Measurements from ENCODE around the gene ARHGAP10.
"Not testable (repeated sequence)": the region's sequence is repeated elsewhere in the genome, so short reads cannot be mapped to it uniquely, and the experiment has no call there.

Gene ARHGAP10

DNA sequence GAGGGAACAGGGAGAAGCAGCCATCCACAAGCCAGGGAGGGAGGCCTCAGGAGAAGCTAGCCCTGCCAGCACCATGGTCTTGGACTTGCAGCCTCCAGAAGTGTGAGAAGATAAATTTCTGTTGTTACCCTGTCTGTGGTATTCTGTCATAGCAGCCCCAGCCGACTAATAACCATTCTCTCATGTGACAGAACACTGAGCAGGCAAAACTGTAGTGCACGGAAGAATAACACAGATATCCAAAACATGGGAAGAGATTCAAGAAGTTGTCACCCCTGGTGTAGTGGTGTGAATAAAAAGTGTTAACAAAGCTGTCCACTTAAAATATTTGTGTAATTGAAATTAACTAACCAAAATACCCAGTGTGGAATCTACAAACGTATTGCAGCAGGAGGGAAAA, 265.0 kb downstream of the ARHGAP10 start:
- Mint-ChIP-seq H3K9me3 (peaks cover 32% of the 10 kb centered on the region), H3K27me3 (ENCODE audit: low read depth, poor library complexity) (peaks cover 2% of the 10 kb centered on the region), H3K36me3 (ENCODE audit: low read depth) (peaks cover 44% of the 10 kb centered on the region), H3K27ac (no peak overlapping the region), H3K4me1 (peaks cover 5% of the 10 kb centered on the region), H3K4me3 (no peak overlapping the region)
- TF ChIP-seq, protein P1, sequence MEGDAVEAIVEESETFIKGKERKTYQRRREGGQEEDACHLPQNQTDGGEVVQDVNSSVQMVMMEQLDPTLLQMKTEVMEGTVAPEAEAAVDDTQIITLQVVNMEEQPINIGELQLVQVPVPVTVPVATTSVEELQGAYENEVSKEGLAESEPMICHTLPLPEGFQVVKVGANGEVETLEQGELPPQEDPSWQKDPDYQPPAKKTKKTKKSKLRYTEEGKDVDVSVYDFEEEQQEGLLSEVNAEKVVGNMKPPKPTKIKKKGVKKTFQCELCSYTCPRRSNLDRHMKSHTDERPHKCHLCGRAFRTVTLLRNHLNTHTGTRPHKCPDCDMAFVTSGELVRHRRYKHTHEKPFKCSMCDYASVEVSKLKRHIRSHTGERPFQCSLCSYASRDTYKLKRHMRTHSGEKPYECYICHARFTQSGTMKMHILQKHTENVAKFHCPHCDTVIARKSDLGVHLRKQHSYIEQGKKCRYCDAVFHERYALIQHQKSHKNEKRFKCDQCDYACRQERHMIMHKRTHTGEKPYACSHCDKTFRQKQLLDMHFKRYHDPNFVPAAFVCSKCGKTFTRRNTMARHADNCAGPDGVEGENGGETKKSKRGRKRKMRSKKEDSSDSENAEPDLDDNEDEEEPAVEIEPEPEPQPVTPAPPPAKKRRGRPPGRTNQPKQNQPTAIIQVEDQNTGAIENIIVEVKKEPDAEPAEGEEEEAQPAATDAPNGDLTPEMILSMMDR (IDR thresholded peaks at IDR 0.05): no peak
- DNase-seq: no peak

DNA sequence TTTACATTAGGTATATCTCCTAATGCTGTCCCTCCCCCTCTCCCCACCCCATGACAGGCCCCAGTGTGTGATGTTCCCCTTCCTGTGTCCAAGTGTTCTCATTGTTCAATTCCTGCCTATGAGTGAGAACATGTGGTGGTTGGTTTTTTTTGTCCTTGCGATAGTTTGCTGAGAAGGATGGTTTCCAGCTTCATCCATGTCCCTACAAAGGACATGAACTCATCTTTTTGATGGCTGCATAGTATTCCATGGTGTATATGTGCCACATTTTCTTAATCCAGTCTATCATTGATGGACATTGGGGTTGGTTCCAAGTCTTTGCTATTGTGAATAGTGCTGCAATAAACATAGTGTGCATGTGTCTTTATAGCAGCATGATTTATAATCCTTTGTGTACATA, 268.1 kb downstream of the ARHGAP10 start:
- not testable (repeated sequence) for H3K27me3 Mint-ChIP-seq (ENCODE audit: low read depth, poor library complexity); H3K27ac Mint-ChIP-seq; H3K4me1 Mint-ChIP-seq; H3K4me3 Mint-ChIP-seq; DNase-seq
- peaks cover 40% of the 10 kb centered on the region for H3K9me3 Mint-ChIP-seq
- H3K36me3 Mint-ChIP-seq (ENCODE audit: low read depth): peaks cover 58% of the 10 kb centered on the region

DNA sequence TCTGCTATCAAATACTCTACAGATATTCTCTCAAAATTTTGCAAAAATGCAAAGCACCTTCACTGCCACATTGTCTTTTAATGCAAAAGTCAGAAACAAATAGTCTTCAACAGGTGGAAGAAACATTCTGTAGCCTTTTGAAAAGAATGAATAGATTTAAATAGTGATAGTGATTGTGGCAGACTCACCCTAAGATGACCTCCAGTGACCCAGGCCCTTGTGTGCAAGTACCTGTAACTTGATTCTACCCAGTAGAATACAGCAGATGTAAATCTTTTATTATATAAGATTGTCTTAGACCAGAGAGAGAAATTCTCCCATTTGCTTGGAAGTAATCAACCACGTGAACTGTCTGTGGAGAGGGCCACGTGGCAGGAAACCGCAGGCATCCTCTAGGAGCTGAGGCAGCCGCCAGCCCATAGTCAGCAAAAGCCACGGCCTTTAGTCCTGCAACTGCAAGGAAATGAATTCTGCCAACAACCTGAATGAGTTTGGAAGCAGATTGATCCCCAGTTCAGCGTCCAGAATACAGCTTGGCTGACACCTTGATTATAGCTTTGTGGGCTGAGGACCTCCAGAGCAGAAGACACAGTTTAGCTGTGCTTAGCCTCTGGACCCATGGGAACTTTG, 272.5 kb downstream of the ARHGAP10 start:
- DNase-seq: no peak
- H3K9me3 Mint-ChIP-seq: peaks cover 34% of the 10 kb centered on the region
- peaks cover 22% of the 10 kb centered on the region for H3K4me1 Mint-ChIP-seq
- H3K27me3 Mint-ChIP-seq (ENCODE audit: low read depth, poor library complexity): peaks cover under 1% of the 10 kb centered on the region
- H3K36me3 Mint-ChIP-seq (ENCODE audit: low read depth): peaks cover 48% of the 10 kb centered on the region
- TF ChIP-seq, protein P1 (IDR thresholded peaks at IDR 0.05): no peak
- no peak overlapping the region for H3K4me3 Mint-ChIP-seq
- H3K27ac Mint-ChIP-seq: no peak overlapping the region

DNA sequence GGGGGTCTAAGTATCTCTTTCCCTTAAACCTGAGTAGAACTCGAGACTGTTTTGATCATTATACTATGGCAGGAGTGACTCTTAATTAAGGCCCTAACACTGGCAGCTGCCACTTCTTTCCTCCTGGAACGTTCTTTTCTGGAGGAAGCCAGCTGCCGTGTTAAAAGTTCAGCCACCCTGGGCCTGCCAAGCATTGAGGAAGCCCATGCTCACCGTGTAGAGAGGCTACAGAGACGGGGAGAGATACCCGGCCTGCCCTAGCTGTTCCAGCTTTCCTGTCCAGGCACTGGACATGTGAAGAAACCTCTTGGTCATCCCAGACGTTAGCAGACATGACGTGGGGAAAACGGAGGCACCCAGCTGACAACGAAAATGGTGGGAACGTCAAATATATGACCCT, 274.1 kb downstream of the ARHGAP10 start:
- no peak overlapping the region for H3K27ac Mint-ChIP-seq
- H3K9me3 Mint-ChIP-seq: peaks cover 19% of the 10 kb centered on the region
- H3K36me3 Mint-ChIP-seq (ENCODE audit: low read depth): peaks cover 35% of the 10 kb centered on the region
- TF ChIP-seq, protein P1 (IDR thresholded peaks at IDR 0.05): no peak
- H3K4me3 Mint-ChIP-seq: no peak overlapping the region
- no peaks in the 10 kb centered on the region for H3K27me3 Mint-ChIP-seq (ENCODE audit: low read depth, poor library complexity)
- H3K4me1 Mint-ChIP-seq: peaks cover 22% of the 10 kb centered on the region
- DNase-seq: no peak

DNA sequence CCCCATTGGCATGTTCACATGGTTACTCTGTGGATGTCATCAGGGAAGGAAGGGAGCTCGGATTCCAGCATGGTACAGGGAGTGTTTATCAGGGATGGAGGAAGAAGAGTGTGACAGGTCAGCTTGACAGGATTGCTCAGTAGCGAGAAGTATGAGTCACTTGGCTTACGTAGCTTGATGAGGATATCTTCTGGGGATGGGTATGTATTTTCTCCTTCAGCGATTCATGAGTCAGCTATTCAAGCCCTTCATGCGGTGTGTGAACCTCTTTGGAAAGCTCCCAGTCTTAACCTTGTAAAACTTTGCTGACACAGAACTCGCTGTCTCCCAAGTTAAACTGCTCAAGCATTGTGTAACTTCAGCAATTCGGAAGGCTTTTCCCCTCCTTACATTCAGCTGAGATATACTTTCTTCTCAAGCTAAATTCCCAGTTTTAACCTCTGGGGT, 275.4 kb downstream of the ARHGAP10 start:
- DNase-seq: no peak
- Mint-ChIP-seq H3K27ac (peak overlapping the region; percentile 55), H3K4me3 (peak overlapping the region; percentile 26)

DNA sequence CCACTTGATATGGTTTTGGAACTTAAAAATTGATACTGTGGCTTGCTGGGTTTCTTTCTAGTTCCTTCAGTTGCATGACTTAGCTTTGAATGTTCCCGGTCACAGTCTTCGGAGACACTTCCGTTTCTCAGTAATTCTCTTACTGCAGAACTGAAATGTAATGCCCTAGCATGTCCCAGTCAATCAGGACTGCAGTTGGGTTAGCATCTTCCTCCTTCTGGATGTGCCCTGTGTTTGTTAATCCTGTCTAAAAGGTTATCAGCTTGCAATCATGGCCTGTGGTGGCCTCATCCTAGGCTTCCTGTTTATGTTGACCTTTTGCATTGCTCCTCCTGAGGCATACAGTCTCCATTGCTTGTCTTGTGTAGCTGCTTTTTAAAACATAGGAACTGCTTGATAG, 275.9 kb downstream of the ARHGAP10 start:
- TF ChIP-seq, protein P1 (IDR thresholded peaks at IDR 0.05): no peak
- no peaks in the 10 kb centered on the region for H3K27me3 Mint-ChIP-seq (ENCODE audit: low read depth, poor library complexity)
- H3K27ac Mint-ChIP-seq: peak overlapping the region; percentile 95
- peaks cover 22% of the 10 kb centered on the region for H3K4me1 Mint-ChIP-seq
- peaks cover 27% of the 10 kb centered on the region for H3K36me3 Mint-ChIP-seq (ENCODE audit: low read depth)
- peaks cover 3% of the 10 kb centered on the region for H3K9me3 Mint-ChIP-seq
- no peak overlapping the region for H3K4me3 Mint-ChIP-seq
- DNase-seq: no peak

More for the DNA sequence above, 275.4 kb downstream of the ARHGAP10 start:
- peaks cover 22% of the 10 kb centered on the region for H3K4me1 Mint-ChIP-seq
- H3K27me3 Mint-ChIP-seq (ENCODE audit: low read depth, poor library complexity): no peaks in the 10 kb centered on the region
- H3K9me3 Mint-ChIP-seq: peaks cover 5% of the 10 kb centered on the region
- peaks cover 28% of the 10 kb centered on the region for H3K36me3 Mint-ChIP-seq (ENCODE audit: low read depth)
- TF ChIP-seq, protein P1 (IDR thresholded peaks at IDR 0.05): no peak

Measured in nephron progenitor cell (in vitro differentiated cells).